NCI-H345 (cell line): Measurements from ENCODE around the gene PLD3.
"Not testable (repeated sequence)": the region's sequence is repeated elsewhere in the genome, so short reads cannot be mapped to it uniquely, and the experiment has no call there.

Experiments
- DNase-seq: peaks from one replicate; lab custom pipeline; 2025; lab: John Stamatoyannopoulos, UW

The PLD3 gene

GRCh38 chr19:40365613-40366401 lies 17.3 kb downstream of the PLD3 start:
- DNase-seq = no peak

- DNase-seq = no peak
Measured at GRCh38 chr19:40366697-40367561, 18.4 kb downstream of the PLD3 start.

GRCh38 chr19:40367577-40368434 lies 19.3 kb downstream of the PLD3 start:
- DNase-seq = no peak

GRCh38 chr19:40369797-40370196 lies 21.3 kb downstream of the PLD3 start:
- DNase-seq = no peak

GRCh38 chr19:40370253-40370652 lies 21.8 kb downstream of the PLD3 start:
- not testable (repeated sequence) for DNase-seq

- no peak for DNase-seq
Measured at GRCh38 chr19:40370997-40371801, 22.7 kb downstream of the PLD3 start.

- DNase-seq = no peak
Measured at GRCh38 chr19:40371802-40372122, 23.3 kb downstream of the PLD3 start.

GRCh38 chr19:40374084-40374483 lies 25.6 kb downstream of the PLD3 start:
- DNase-seq = no peak

- no peak for DNase-seq
Measured at GRCh38 chr19:40376286-40376862, 27.9 kb downstream of the PLD3 start.

- DNase-seq = no peak
Measured at GRCh38 chr19:40377876-40378385, 29.4 kb downstream of the PLD3 start.

GRCh38 chr19:40378509-40378908 lies 30.0 kb downstream of the PLD3 start:
- no peak for DNase-seq

- no peak for DNase-seq
Measured at GRCh38 chr19:40379446-40380198, 31.1 kb downstream of the PLD3 start.

GRCh38 chr19:40380199-40381037 lies 31.9 kb downstream of the PLD3 start:
- DNase-seq = no peak

- DNase-seq = no peak
Measured at GRCh38 chr19:40381321-40381720, 32.8 kb downstream of the PLD3 start.

- no peak for DNase-seq
Measured at GRCh38 chr19:40383668-40384248, 35.3 kb downstream of the PLD3 start.

GRCh38 chr19:40387155-40387554 lies 38.7 kb downstream of the PLD3 start:
- no peak for DNase-seq

GRCh38 chr19:40388481-40388880 lies 40.0 kb downstream of the PLD3 start:
- no peak for DNase-seq

- DNase-seq = no peak
Measured at GRCh38 chr19:40389404-40390083, 41.0 kb downstream of the PLD3 start.
